ENCODE results near the gene ACADSB. TPM values are rescaled to one million over a fixed set of nuclear protein-coding genes. Genes with fewer than 3 reads are reported as not detected.

Gene ACADSB
- total and polyA plus RNA-seq, 3 experiments from 2014 or later = 24.4 to 29.2 (median 27.3) TPM

- DNase-seq = no peak
- Mint-ChIP-seq H3K36me3 (peaks cover 5 to 71% (median 18%) of the 10 kb centered on the region in 3 donors), H3K9me3 (no peaks in the 10 kb centered on the region), H3K27ac (no peak overlapping the region), H3K27me3 (no peaks in the 10 kb centered on the region), H3K4me1 (no peaks in the 10 kb centered on the region), H3K4me3 (no peak overlapping the region)
- Histone ChIP-seq H3K9me3 (ENCODE audit: low read length) (no peaks in the 10 kb centered on the region), H3K27me3 (ENCODE audit: insufficient read depth, low read length, poor library complexity, severe bottlenecking) (no peaks in the 10 kb centered on the region), H3K27ac (ENCODE audit: low read depth, low read length) (no peak overlapping the region), H3K36me3 (ENCODE audit: insufficient read depth, low read length) (peaks cover 16% of the 10 kb centered on the region), H3K4me1 (ENCODE audit: insufficient read depth, low read length) (no peaks in the 10 kb centered on the region), H3K4me3 (ENCODE audit: low read length) (no peak overlapping the region)
- CTCF ChIA-PET = interaction anchor here (1.2 kb wide), 1 partner anchor 12 kb away, joined by 4 read pairs; no protein-coding TSS in a partner anchor
- POLR2A ChIA-PET = no interaction called here
Measured at GRCh38 chr10:123045961-123046731, 37.3 kb downstream of the ACADSB start.

GRCh38 chr10:123057968-123058367, 49.2 kb downstream of the ACADSB start:
- Mint-ChIP-seq H3K9me3 (peaks cover 0 to 2% (median 0%) of the 10 kb centered on the region in 5 donors), H3K27me3 (no peaks in the 10 kb centered on the region), H3K4me3 (no peak overlapping the region), H3K4me1 (no peaks in the 10 kb centered on the region), H3K27ac (no peak overlapping the region), H3K36me3 (peaks cover 14 to 26% (median 19%) of the 10 kb centered on the region in 3 donors)
- Histone ChIP-seq H3K36me3 (ENCODE audit: insufficient read depth, low read length) (no peaks in the 10 kb centered on the region), H3K9me3 (ENCODE audit: low read length) (no peaks in the 10 kb centered on the region), H3K27me3 (ENCODE audit: insufficient read depth, low read length, poor library complexity, severe bottlenecking) (no peaks in the 10 kb centered on the region), H3K4me3 (ENCODE audit: low read length) (no peak overlapping the region), H3K4me1 (ENCODE audit: insufficient read depth, low read length) (no peaks in the 10 kb centered on the region), H3K27ac (ENCODE audit: low read depth, low read length) (no peak overlapping the region)
- DNase-seq = no peak
- CTCF ChIA-PET = no interaction called here
- POLR2A ChIA-PET = no interaction called here

- ChIA-PET POLR2A (no interaction called here), CTCF (no interaction called here)
- Histone ChIP-seq H3K4me3 (ENCODE audit: low read length) (no peak overlapping the region), H3K27me3 (ENCODE audit: insufficient read depth, low read length, poor library complexity, severe bottlenecking) (no peaks in the 10 kb centered on the region), H3K4me1 (ENCODE audit: insufficient read depth, low read length) (no peaks in the 10 kb centered on the region), H3K9me3 (ENCODE audit: low read length) (no peaks in the 10 kb centered on the region), H3K36me3 (ENCODE audit: insufficient read depth, low read length) (no peaks in the 10 kb centered on the region), H3K27ac (ENCODE audit: low read depth, low read length) (no peak overlapping the region)
- peaks cover 5 to 16% of the 10 kb centered on the region in 2 donors for H3K27me3 Mint-ChIP-seq
- no peaks in the 10 kb centered on the region for H3K4me1 Mint-ChIP-seq
- H3K4me3 Mint-ChIP-seq = no peak overlapping the region
- no peak overlapping the region for H3K27ac Mint-ChIP-seq
- peaks cover 0 to 3% (median 0%) of the 10 kb centered on the region in 3 donors for H3K36me3 Mint-ChIP-seq
- DNase-seq = no peak
- peaks cover 0 to 4% (median 0%) of the 10 kb centered on the region in 5 donors for H3K9me3 Mint-ChIP-seq
Measured at GRCh38 chr10:123061865-123062264, 53.1 kb downstream of the ACADSB start.

GRCh38 chr10:123062726-123063125, 53.9 kb downstream of the ACADSB start:
- ChIA-PET CTCF (no interaction called here), POLR2A (no interaction called here)
- H3K4me3 Mint-ChIP-seq = no peak overlapping the region
- no peaks in the 10 kb centered on the region for H3K4me1 ChIP-seq (ENCODE audit: insufficient read depth, low read length)
- H3K27ac ChIP-seq (ENCODE audit: low read depth, low read length) = no peak overlapping the region
- peaks cover 9 to 22% of the 10 kb centered on the region in 2 donors for H3K27me3 Mint-ChIP-seq
- no peaks in the 10 kb centered on the region for H3K27me3 ChIP-seq (ENCODE audit: insufficient read depth, low read length, poor library complexity, severe bottlenecking)
- H3K9me3 ChIP-seq (ENCODE audit: low read length) = no peaks in the 10 kb centered on the region
- peaks cover 0 to 4% (median 0%) of the 10 kb centered on the region in 5 donors for H3K9me3 Mint-ChIP-seq
- no peak overlapping the region for H3K27ac Mint-ChIP-seq
- H3K36me3 ChIP-seq (ENCODE audit: insufficient read depth, low read length) = no peaks in the 10 kb centered on the region
- DNase-seq = no peak
- H3K4me1 Mint-ChIP-seq = no peaks in the 10 kb centered on the region
- H3K36me3 Mint-ChIP-seq = peaks cover 0 to 3% (median 0%) of the 10 kb centered on the region in 3 donors
- no peak overlapping the region for H3K4me3 ChIP-seq (ENCODE audit: low read length)

GRCh38 chr10:123068087-123068853, 59.5 kb downstream of the ACADSB start:
- H3K4me3 Mint-ChIP-seq = no peak overlapping the region
- no peak overlapping the region for H3K27ac Mint-ChIP-seq
- no peaks in the 10 kb centered on the region for H3K4me1 ChIP-seq (ENCODE audit: insufficient read depth, low read length)
- H3K4me1 Mint-ChIP-seq = no peaks in the 10 kb centered on the region
- no peaks in the 10 kb centered on the region for H3K36me3 Mint-ChIP-seq
- H3K27me3 Mint-ChIP-seq = peaks cover 10 to 31% of the 10 kb centered on the region in 2 donors
- DNase-seq = no peak
- H3K9me3 ChIP-seq (ENCODE audit: low read length) = no peaks in the 10 kb centered on the region
- no peaks in the 10 kb centered on the region for H3K36me3 ChIP-seq (ENCODE audit: insufficient read depth, low read length)
- ChIA-PET POLR2A (no interaction called here), CTCF (no interaction called here)
- H3K4me3 ChIP-seq (ENCODE audit: low read length) = no peak overlapping the region
- H3K27ac ChIP-seq (ENCODE audit: low read depth, low read length) = no peak overlapping the region
- H3K9me3 Mint-ChIP-seq = peaks cover 0 to 2% (median 0%) of the 10 kb centered on the region in 5 donors
- H3K27me3 ChIP-seq (ENCODE audit: insufficient read depth, low read length, poor library complexity, severe bottlenecking) = no peaks in the 10 kb centered on the region

- Mint-ChIP-seq H3K4me3 (no peak overlapping the region), H3K36me3 (no peaks in the 10 kb centered on the region), H3K27ac (no peak overlapping the region), H3K4me1 (no peaks in the 10 kb centered on the region), H3K27me3 (peaks cover 12 to 34% of the 10 kb centered on the region in 2 donors), H3K9me3 (no peaks in the 10 kb centered on the region)
- POLR2A ChIA-PET = no interaction called here
- DNase-seq = no peak
- Histone ChIP-seq H3K27ac (ENCODE audit: low read depth, low read length) (no peak overlapping the region), H3K27me3 (ENCODE audit: insufficient read depth, low read length, poor library complexity, severe bottlenecking) (no peaks in the 10 kb centered on the region), H3K4me3 (ENCODE audit: low read length) (no peak overlapping the region), H3K36me3 (ENCODE audit: insufficient read depth, low read length) (no peaks in the 10 kb centered on the region), H3K9me3 (ENCODE audit: low read length) (no peaks in the 10 kb centered on the region), H3K4me1 (ENCODE audit: insufficient read depth, low read length) (no peaks in the 10 kb centered on the region)
- CTCF ChIA-PET = no interaction called here
Measured at GRCh38 chr10:123069246-123069986, 60.6 kb downstream of the ACADSB start.

GRCh38 chr10:123073187-123073586, 64.4 kb downstream of the ACADSB start:
- H3K27me3 ChIP-seq (ENCODE audit: insufficient read depth, low read length, poor library complexity, severe bottlenecking) = no peaks in the 10 kb centered on the region
- H3K4me1 ChIP-seq (ENCODE audit: insufficient read depth, low read length) = no peaks in the 10 kb centered on the region
- ChIA-PET CTCF (no interaction called here), POLR2A (no interaction called here)
- peaks cover 6 to 22% of the 10 kb centered on the region in 2 donors for H3K27me3 Mint-ChIP-seq
- no peak overlapping the region for H3K27ac ChIP-seq (ENCODE audit: low read depth, low read length)
- H3K4me3 Mint-ChIP-seq = no peak overlapping the region
- H3K36me3 ChIP-seq (ENCODE audit: insufficient read depth, low read length) = no peaks in the 10 kb centered on the region
- H3K4me1 Mint-ChIP-seq = no peaks in the 10 kb centered on the region
- H3K36me3 Mint-ChIP-seq = no peaks in the 10 kb centered on the region
- no peaks in the 10 kb centered on the region for H3K9me3 ChIP-seq (ENCODE audit: low read length)
- H3K9me3 Mint-ChIP-seq = peaks cover 0 to 3% (median 0%) of the 10 kb centered on the region in 5 donors
- no peak for DNase-seq
- no peak overlapping the region for H3K27ac Mint-ChIP-seq
- H3K4me3 ChIP-seq (ENCODE audit: low read length) = no peak overlapping the region

- Mint-ChIP-seq H3K4me1 (no peaks in the 10 kb centered on the region), H3K27ac (no peak overlapping the region), H3K4me3 (no peak overlapping the region), H3K27me3 (peaks cover 5 to 20% of the 10 kb centered on the region in 2 donors), H3K36me3 (no peaks in the 10 kb centered on the region), H3K9me3 (peaks cover 0 to 3% (median 0%) of the 10 kb centered on the region in 5 donors)
- DNase-seq = no peak
- POLR2A ChIA-PET = no interaction called here
- CTCF ChIA-PET = no interaction called here
- Histone ChIP-seq H3K27ac (ENCODE audit: low read depth, low read length) (no peak overlapping the region), H3K4me3 (ENCODE audit: low read length) (no peak overlapping the region), H3K9me3 (ENCODE audit: low read length) (no peaks in the 10 kb centered on the region), H3K4me1 (ENCODE audit: insufficient read depth, low read length) (no peaks in the 10 kb centered on the region), H3K27me3 (ENCODE audit: insufficient read depth, low read length, poor library complexity, severe bottlenecking) (no peaks in the 10 kb centered on the region), H3K36me3 (ENCODE audit: insufficient read depth, low read length) (no peaks in the 10 kb centered on the region)
Measured at GRCh38 chr10:123074215-123074614, 65.4 kb downstream of the ACADSB start.

All from CD8-positive, alpha-beta memory T cell (primary cell).